ENCODE measurements around the gene DBT. TPM values are rescaled to one million over a fixed set of nuclear protein-coding genes. Genes with fewer than 3 reads are reported as not detected.

DBT gene
- total and polyA plus RNA-seq, 2 of the 13 experiments (the other 11 are each of a cell fraction or from before 2014, with no cell fraction given): 3.3 to 10.2 TPM

DNA sequence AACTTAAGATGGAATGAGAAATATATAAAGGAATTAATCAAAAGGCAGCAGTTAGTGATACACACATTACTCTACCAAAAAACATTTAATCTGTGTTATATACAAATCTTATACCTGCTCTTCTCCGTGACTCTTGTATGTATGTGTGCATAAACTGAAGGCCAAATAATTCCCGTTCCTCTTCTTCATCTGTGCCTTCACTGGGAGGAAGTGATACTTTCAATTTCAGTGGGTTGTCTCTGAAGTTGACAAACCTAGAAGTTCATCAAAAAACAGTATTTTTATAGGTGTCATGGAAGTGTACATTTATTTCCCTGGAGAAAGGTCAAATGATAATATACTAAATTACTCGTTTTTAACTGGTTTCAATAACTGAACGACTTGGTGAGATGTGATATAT lies 97.4 kb downstream of the DBT start:
- Histone ChIP-seq H3K4me2 (ENCODE audit: low read depth, low read length) (no peak overlapping the region), H3K79me2 (ENCODE audit: insufficient read depth, low read length) (no peaks in the 10 kb centered on the region), H3K36me3 (replicated peaks in 1 of 2; ENCODE audit: control insufficient read depth in 1 of 2, insufficient read depth in 2 of 2, low read length in 2 of 2) (no peaks in the 10 kb centered on the region; a peak in 1 of 5 replicates), H4K20me1 (ENCODE audit: insufficient read depth, low read length) (no peaks in the 10 kb centered on the region), H3K9me3 (ENCODE audit: low read length) (no peaks in the 10 kb centered on the region), H3K4me3 (replicated peaks in 1 of 3; ENCODE audit: insufficient read depth in 1 of 3, low read depth in 2 of 3, low read length in 3 of 3) (no peak overlapping the region), H3K9ac (ENCODE audit: insufficient read depth, low read depth, low read length) (no peak overlapping the region), H3K4me1 (ENCODE audit: insufficient read depth, low read length) (no peaks in the 10 kb centered on the region), H3K27ac (ENCODE audit: extremely low read length, insufficient read depth, low read length) (no peak overlapping the region), H2AFZ (ENCODE audit: low read length) (no peak overlapping the region), H3K27me3 (ENCODE audit: control insufficient read depth in 1 of 2, insufficient read depth in 2 of 2, low read length in 2 of 2) (no peaks in the 10 kb centered on the region)
- intact Hi-C loops (cut with micrococcal nuclease; ENCODE audit: unreplicated experiment): no loop called here
- no peak for ATAC-seq
- DNase-seq (ENCODE audit: low spot score): no peak
- no peak for FAIRE-seq
- no peak for TF ChIP-seq ZNF841 (CRISPR knock-in tag; IDR thresholded peaks at IDR 0.05; ENCODE audit: borderline replicate concordance)
- TF ChIP-seq PAX8 (CRISPR knock-in tag; IDR thresholded peaks at IDR 0.05; ENCODE audit: borderline replicate concordance): no peak
- TF ChIP-seq HCFC1 (IDR thresholded peaks at IDR 0.05; ENCODE audit: low read depth, low read length): no peak
- TF ChIP-seq ZNF333 (CRISPR knock-in tag; IDR thresholded peaks at IDR 0.05; ENCODE audit: borderline replicate concordance): no peak
- no peak for TF ChIP-seq MEIS1 (CRISPR knock-in tag; IDR thresholded peaks at IDR 0.05; ENCODE audit: borderline replicate concordance)
- TF ChIP-seq RFXAP (CRISPR knock-in tag; IDR thresholded peaks at IDR 0.05; ENCODE audit: borderline replicate concordance): no peak
- no peak for TF ChIP-seq KAT7 (CRISPR knock-in tag; IDR thresholded peaks at IDR 0.05; ENCODE audit: borderline replicate concordance)
- POLR2A ChIA-PET: no interaction called here
- no TSS peak for BruUV-seq (replicated peaks)
- in situ Hi-C loops (cut with HindIII; ENCODE audit: extremely low pct_ligation_motif_present, low pct_unique_long_range_greater_than_20kb): no loop called here
- 89% methylated on average over 4 of the region's 4 CpGs for WGBS (ENCODE audit: low lambda C conversion rate)
- CTCF ChIA-PET (ENCODE audit: low intra/inter-chr PET ratio, low total read pairs): no interaction called here

DNA sequence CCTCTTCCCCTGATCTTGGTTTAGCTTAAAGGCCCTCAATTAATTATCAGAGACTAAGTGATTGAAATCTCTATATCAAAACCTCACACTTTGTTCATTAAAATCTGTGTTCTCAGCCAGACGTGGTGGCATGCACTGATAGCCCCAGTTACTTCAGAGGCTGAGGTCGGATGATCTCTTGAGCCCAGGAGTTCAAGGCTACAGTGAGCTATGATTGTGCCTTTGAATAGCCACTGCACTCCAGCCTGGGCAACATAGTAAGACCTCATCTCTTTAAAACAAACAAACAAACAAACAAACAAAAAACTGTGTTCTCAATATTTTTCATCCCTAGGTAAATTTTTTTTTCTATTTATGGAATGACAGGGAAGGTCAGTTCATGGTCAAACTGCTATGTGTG lies 98.0 kb downstream of the DBT start:
- WGBS (ENCODE audit: low lambda C conversion rate): 43% methylated on average over 2 of the region's 2 CpGs
- no peak for FAIRE-seq
- Histone ChIP-seq H3K9me3 (ENCODE audit: low read length) (no peaks in the 10 kb centered on the region), H3K9ac (ENCODE audit: insufficient read depth, low read depth, low read length) (no peak overlapping the region), H3K27ac (ENCODE audit: extremely low read length, insufficient read depth, low read length) (no peak overlapping the region), H2AFZ (ENCODE audit: low read length) (no peak overlapping the region), H3K4me2 (ENCODE audit: low read depth, low read length) (no peak overlapping the region), H3K27me3 (ENCODE audit: control insufficient read depth in 1 of 2, insufficient read depth in 2 of 2, low read length in 2 of 2) (no peaks in the 10 kb centered on the region), H3K4me3 (replicated peaks in 1 of 3; ENCODE audit: insufficient read depth in 1 of 3, low read depth in 2 of 3, low read length in 3 of 3) (no peak overlapping the region), H3K79me2 (ENCODE audit: insufficient read depth, low read length) (no peaks in the 10 kb centered on the region), H3K4me1 (ENCODE audit: insufficient read depth, low read length) (no peaks in the 10 kb centered on the region), H4K20me1 (ENCODE audit: insufficient read depth, low read length) (no peaks in the 10 kb centered on the region), H3K36me3 (replicated peaks in 1 of 2; ENCODE audit: control insufficient read depth in 1 of 2, insufficient read depth in 2 of 2, low read length in 2 of 2) (no peaks in the 10 kb centered on the region; a peak in 2 of 5 replicates)
- ChIA-PET POLR2A (no interaction called here), CTCF (ENCODE audit: low intra/inter-chr PET ratio, low total read pairs) (no interaction called here)
- in situ Hi-C loops (cut with HindIII; ENCODE audit: extremely low pct_ligation_motif_present, low pct_unique_long_range_greater_than_20kb): no loop called here
- BruUV-seq (replicated peaks): no TSS peak
- DNase-seq (ENCODE audit: low spot score): no peak
- TF ChIP-seq ZNF121 (CRISPR knock-in tag; IDR thresholded peaks at IDR 0.05) (peak; percentile 72), ZNF766 (CRISPR knock-in tag; IDR thresholded peaks at IDR 0.05; ENCODE audit: borderline replicate concordance) (no peak), THAP11 (CRISPR knock-in tag; IDR thresholded peaks at IDR 0.05) (no peak), ZNF292 (CRISPR knock-in tag; IDR thresholded peaks at IDR 0.05; ENCODE audit: borderline replicate concordance, low read depth) (no peak), ZNF556 (CRISPR knock-in tag; IDR thresholded peaks at IDR 0.05; ENCODE audit: borderline replicate concordance) (no peak), NPAS2 (CRISPR knock-in tag; IDR thresholded peaks at IDR 0.05; ENCODE audit: borderline replicate concordance) (no peak)
- ATAC-seq: no peak
- intact Hi-C loops (cut with micrococcal nuclease; ENCODE audit: unreplicated experiment): no loop called here
